Endothelial cell of umbilical vein (primary cell): ENCODE measurements around the gene JADE1. TPM values are rescaled to one million over a fixed set of nuclear protein-coding genes. Genes with fewer than 3 reads are reported as not detected.

Experiments used
- BruUV-seq: library from RNA; stranded (reverse); fragments of 400-500 nt; replicated peaks from 2 replicates; lab custom pipeline; 2021; lab: Mats Ljungman, UMichigan
- CTCF ChIA-PET: fragments of 300-600, 350-600 bp; sonication (Branson Sonifier 250); formaldehyde crosslinking; loops from one replicate; lab custom pipeline; 2021; ENCODE audit warnings: antibody characterized with exemption, inconsistent platforms; lab: Charles Lee
- POLR2A ChIA-PET: fragments of 300-600, 350-600 bp; sonication (Branson Sonifier 250); formaldehyde crosslinking; loops from one replicate; lab custom pipeline; 2021; ENCODE audit warnings: antibody characterized with exemption, inconsistent platforms; lab: Charles Lee
- DNase-seq: peaks from one replicate; pipeline ENCODE4 v3.0.0-alpha.2; 2011; ENCODE audit warnings: low read depth, low spot score
- FAIRE-seq: peaks from 2 replicates; lab custom pipeline; 2011; peaks lifted over from hg19 to GRCh38; lab: Jason Lieb, UNC
- H2AFZ ChIP-seq: 2 replicates; pipeline ENCODE4 v1.6.0; 2012; ENCODE audit warnings: low read depth, low read length, control low read depth, inconsistent platforms
- H3K27ac ChIP-seq: 2 replicates; pipeline ENCODE4 v1.5.1; 2011; ENCODE audit warnings: low read depth, mild to moderate bottlenecking, control low read depth, low read length, moderate library complexity; ENCODE audit not compliant: insufficient read depth
- H3K27me3 ChIP-seq, 2 experiments: 2 replicates each; pipeline versions ENCODE4 v1.6.0 to v1.6.1; 2011; ENCODE audit warnings: low read length in 2 of 2, mixed read lengths in 1 of 2; ENCODE audit not compliant: control insufficient read depth in 2 of 2, insufficient read depth in 2 of 2
- H3K36me3 ChIP-seq, 2 experiments: 2 replicates in 1 of 2; 3 replicates in 1 of 2; pipeline ENCODE4 v1.5.1; 2011; ENCODE audit warnings: low read length in 2 of 2, mild to moderate bottlenecking in 1 of 2, moderate library complexity in 1 of 2; ENCODE audit not compliant: control insufficient read depth in 2 of 2, insufficient read depth in 2 of 2; ENCODE audit errors: extremely low read depth in 1 of 2
- H3K4me1 ChIP-seq: 3 replicates; pipeline ENCODE4 v1.5.1; 2011; ENCODE audit warnings: mild to moderate bottlenecking, low read length; ENCODE audit not compliant: control insufficient read depth, insufficient read depth; ENCODE audit errors: extremely low read depth
- H3K4me2 ChIP-seq: 2 replicates; pipeline ENCODE4 v1.6.1; 2011; ENCODE audit warnings: low read length, control low read depth, mixed read lengths; ENCODE audit not compliant: insufficient read depth
- H3K4me3 ChIP-seq, 3 experiments: fragments of 200-600 bp in 1 of 3; sonication (generic), shearing (Covaris generic) in 1 of 3; replicated peaks in 1 of 3; 2 replicates each; pipeline ENCODE4 v1.5.1; 2011 to 2016; ENCODE audit warnings: control low read depth in 3 of 3, low read length in 3 of 3, mild to moderate bottlenecking in 2 of 3, inconsistent platforms in 1 of 3, low read depth in 1 of 3, moderate library complexity in 1 of 3; ENCODE audit not compliant: insufficient read depth in 1 of 3
- H3K79me2 ChIP-seq: 2 replicates; pipeline ENCODE4 v1.6.0; 2012; ENCODE audit warnings: low read length, inconsistent platforms; ENCODE audit not compliant: control insufficient read depth, insufficient read depth
- H3K9ac ChIP-seq: replicated peaks from 2 replicates; pipeline ENCODE3; 2011; ENCODE audit warnings: low read length, control low read depth; ENCODE audit not compliant: insufficient read depth; ENCODE audit errors: extremely low read depth
- H3K9me1 ChIP-seq: replicated peaks from 3 replicates; pipeline ENCODE4 v1.6.0; 2011; ENCODE audit warnings: mild to moderate bottlenecking, low read length; ENCODE audit not compliant: control insufficient read depth, insufficient read depth; ENCODE audit errors: extremely low read depth
- H3K9me3 ChIP-seq: replicated peaks from 2 replicates; pipeline ENCODE4 v1.5.1; 2012; ENCODE audit warnings: low read length, inconsistent platforms; ENCODE audit not compliant: control insufficient read depth, insufficient read depth
- H4K20me1 ChIP-seq: replicated peaks from 2 replicates; pipeline ENCODE3; 2011; ENCODE audit warnings: mild to moderate bottlenecking, low read length; ENCODE audit not compliant: control insufficient read depth, insufficient read depth; ENCODE audit errors: extremely low read depth
- CTCF ChIP-seq, 2 donors: IDR thresholded peaks; 1 replicate in 1 of 2; 2 replicates in 1 of 2; pipeline ENCODE4 v1.5.1; 2011; ENCODE audit warnings: low read length in 2 of 2, mild to moderate bottlenecking in 2 of 2, moderate library complexity in 2 of 2, control low read depth in 1 of 2, inconsistent platforms in 1 of 2, low read depth in 1 of 2; ENCODE audit not compliant: insufficient read depth in 1 of 2; ENCODE audit errors: extremely low read depth in 1 of 2
- EZH2 ChIP-seq: IDR thresholded peaks from 2 replicates; pipeline ENCODE4 v1.6.1; 2012; ENCODE audit warnings: borderline replicate concordance, low read depth, mild to moderate bottlenecking, moderate library complexity, low read length, inconsistent platforms; ENCODE audit not compliant: severe bottlenecking
- FOS ChIP-seq: IDR thresholded peaks from 2 replicates; pipeline ENCODE4 v1.6.1; 2011; ENCODE audit warnings: mild to moderate bottlenecking, low read length, moderate library complexity, borderline replicate concordance; ENCODE audit not compliant: insufficient read depth
- GATA2 ChIP-seq: IDR thresholded peaks from 2 replicates; pipeline ENCODE4 v1.7.0; 2011; ENCODE audit warnings: low read depth, mild to moderate bottlenecking, moderate library complexity, mixed read lengths, low read length; ENCODE audit not compliant: insufficient read length, insufficient read depth
- JUN ChIP-seq: IDR thresholded peaks from 2 replicates; pipeline ENCODE4 v1.6.1; 2011; ENCODE audit warnings: borderline replicate concordance, low read depth; ENCODE audit not compliant: insufficient read length, insufficient read depth
- MAX ChIP-seq: IDR thresholded peaks from 2 replicates; pipeline ENCODE4 v1.6.1; 2011; ENCODE audit not compliant: insufficient read depth, insufficient read length
- MYC ChIP-seq: IDR thresholded peaks from one replicate; pipeline ENCODE4 v1.6.1; 2011; ENCODE audit warnings: mild to moderate bottlenecking, low read depth, low read length
- POLR2A ChIP-seq: IDR thresholded peaks from 2 replicates; pipeline ENCODE4 v1.6.1; 2012; ENCODE audit warnings: low read depth, mild to moderate bottlenecking, control low read depth, low read length
- POLR2AphosphoS5 ChIP-seq: IDR thresholded peaks from 2 replicates; pipeline ENCODE4 v1.6.1; 2012; ENCODE audit warnings: low read depth, mild to moderate bottlenecking, control low read depth, low read length, moderate library complexity; ENCODE audit not compliant: insufficient read depth
- dilution Hi-C: fragments of 300-500 bp; cut with MboI; formaldehyde crosslinking; loops from one replicate; pipeline ENCODE4 v1.15.0; 2019; ENCODE audit warnings: low sequenced_read_pairs; ENCODE audit not compliant: extremely low pct_ligation_motif_present
- intact Hi-C: fragments of 100-400 bp; cut with micrococcal nuclease; formaldehyde crosslinking; loops from one replicate; pipeline ENCODE4 v1.10.0; 2022
- polyA plus RNA-seq, 4 experiments: library from polyadenylated mRNA; depleted of rRNA in 3 of 4; stranded (reverse) in 3 of 4; unstranded in 1 of 4; fragments of >200 nt; gene quantifications; 2 replicates each; pipeline versions ENCODE4 v1.2.1 to v1.2.3, GENCODE V29; 2011 to 2012; ENCODE audit warnings: missing spikeins in 1 of 4
- total RNA-seq: library from RNA; stranded (reverse); gene quantifications from 2 replicates; pipeline ENCODE4 v1.2.3, GENCODE V29; 2021

JADE1 gene
- total and polyA plus RNA-seq, 2 donors (not counting 3 experiments of a cell fraction or from before 2014, with no cell fraction given): 13.6 to 45.6 TPM

DNA sequence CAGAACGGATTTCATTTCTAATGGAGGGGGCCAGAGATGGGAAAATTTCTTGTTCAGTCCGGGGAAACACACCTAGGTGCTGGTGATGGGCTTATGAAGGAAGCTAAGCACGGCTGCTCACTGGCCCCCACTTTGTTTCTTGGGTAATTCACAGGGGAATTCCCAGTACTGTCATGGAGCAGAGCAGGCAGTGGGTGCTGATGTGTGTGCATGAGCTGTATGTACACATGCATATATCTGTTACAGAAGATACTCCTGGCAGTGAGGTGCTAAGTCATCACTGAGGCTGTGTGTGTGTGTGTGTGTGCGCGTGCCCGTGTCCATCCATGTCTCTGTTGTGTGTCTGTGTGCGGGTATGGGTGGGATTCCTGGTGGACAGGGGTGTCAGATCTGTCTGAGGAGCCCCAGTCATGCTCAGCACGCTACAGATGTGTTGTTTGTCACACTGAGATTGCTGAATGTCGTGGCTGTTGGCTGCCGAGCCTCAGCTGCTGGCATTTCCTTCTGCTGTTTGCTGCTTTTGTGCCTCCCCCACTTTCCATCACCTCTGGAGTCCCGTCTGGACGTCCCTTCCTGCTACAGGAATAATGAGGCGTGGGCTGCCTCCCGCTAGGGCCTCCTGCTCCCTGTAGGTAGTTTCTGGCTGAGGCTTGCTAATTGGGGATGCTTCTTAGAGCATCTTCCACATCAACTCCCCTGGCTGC, 53.3 kb downstream of the JADE1 start:
- no peaks in the 10 kb centered on the region for H3K9me3 ChIP-seq
- H3K9me1 ChIP-seq: no peaks in the 10 kb centered on the region
- H2AFZ ChIP-seq: no peak overlapping the region
- H3K79me2 ChIP-seq: no peaks in the 10 kb centered on the region
- H3K4me3 ChIP-seq: no peak overlapping the region
- H4K20me1 ChIP-seq: no peaks in the 10 kb centered on the region
- dilution Hi-C loops (no loop called here), intact Hi-C loops (loop anchor here (1.0 to 5.0 kb wide), 11 partner anchors 50 to 671 kb away; no protein-coding TSS in a partner anchor)
- FAIRE-seq: no peak
- H3K27me3 ChIP-seq: no peaks in the 10 kb centered on the region
- no TSS peak for BruUV-seq
- no peak overlapping the region for H3K9ac ChIP-seq
- peak; percentile 41 for DNase-seq
- peaks cover 11% of the 10 kb centered on the region for H3K4me1 ChIP-seq
- H3K27ac ChIP-seq: no peak overlapping the region
- H3K4me2 ChIP-seq: no peak overlapping the region
- TF ChIP-seq MAX (no peak), FOS (no peak), EZH2 (no peak), MYC (no peak), POLR2AphosphoS5 (no peak), CTCF (IDR thresholded peaks at IDR 0.05; ENCODE audit: extremely low read depth in 1 of 2, insufficient read depth in 1 of 2, low read depth in 1 of 2, low read length in 2 of 2) (no peak), GATA2 (no peak), JUN (no peak), POLR2A (no peak)
- CTCF ChIA-PET: interaction anchor here (0.7 to 3.7 kb wide), 15 partner anchors 8 to 794 kb away, joined by 3 to 29 read pairs (median 3); no protein-coding TSS in a partner anchor
- peaks cover 18 to 25% of the 10 kb centered on the region in 2 experiments for H3K36me3 ChIP-seq
- POLR2A ChIA-PET: no interaction called here
